GM19455 (cell line): ENCODE results near the gene ALDH6A1.

Experiments
- ATAC-seq: cut with Tn5 transposase; IDR thresholded peaks from one replicate; pipeline ENCODE4 v1.9.1; 2021; ENCODE audit not compliant: unreplicated experiment

ALDH6A1 gene

GRCh38 chr14:74049876-74050495, 34.3 kb downstream of the ALDH6A1 start:
- ATAC-seq: no peak

GRCh38 chr14:74048281-74048680, 36.0 kb downstream of the ALDH6A1 start:
- no peak for ATAC-seq

DNA sequence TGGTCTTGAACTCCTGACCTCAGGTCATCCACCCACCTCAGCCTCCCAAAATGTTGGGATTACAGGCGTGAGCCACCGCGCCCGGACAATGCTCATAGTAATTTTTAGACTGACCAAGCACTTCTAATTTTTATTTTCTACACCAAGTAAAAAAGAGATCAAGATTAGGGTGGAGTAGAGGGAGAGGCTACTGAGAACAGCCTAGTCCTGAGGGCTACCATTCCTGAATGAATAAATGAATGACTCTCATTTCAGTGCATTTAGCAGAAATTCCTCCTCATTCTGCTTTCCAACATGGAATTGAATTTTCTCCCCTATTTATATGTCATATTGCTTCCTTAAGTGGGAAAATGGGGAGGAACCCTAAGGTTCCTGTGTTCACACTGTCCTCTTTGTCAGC, 38.7 kb downstream of the ALDH6A1 start:
- no peak for ATAC-seq

GRCh38 chr14:74042296-74042695, 42.0 kb downstream of the ALDH6A1 start:
- ATAC-seq: no peak

DNA sequence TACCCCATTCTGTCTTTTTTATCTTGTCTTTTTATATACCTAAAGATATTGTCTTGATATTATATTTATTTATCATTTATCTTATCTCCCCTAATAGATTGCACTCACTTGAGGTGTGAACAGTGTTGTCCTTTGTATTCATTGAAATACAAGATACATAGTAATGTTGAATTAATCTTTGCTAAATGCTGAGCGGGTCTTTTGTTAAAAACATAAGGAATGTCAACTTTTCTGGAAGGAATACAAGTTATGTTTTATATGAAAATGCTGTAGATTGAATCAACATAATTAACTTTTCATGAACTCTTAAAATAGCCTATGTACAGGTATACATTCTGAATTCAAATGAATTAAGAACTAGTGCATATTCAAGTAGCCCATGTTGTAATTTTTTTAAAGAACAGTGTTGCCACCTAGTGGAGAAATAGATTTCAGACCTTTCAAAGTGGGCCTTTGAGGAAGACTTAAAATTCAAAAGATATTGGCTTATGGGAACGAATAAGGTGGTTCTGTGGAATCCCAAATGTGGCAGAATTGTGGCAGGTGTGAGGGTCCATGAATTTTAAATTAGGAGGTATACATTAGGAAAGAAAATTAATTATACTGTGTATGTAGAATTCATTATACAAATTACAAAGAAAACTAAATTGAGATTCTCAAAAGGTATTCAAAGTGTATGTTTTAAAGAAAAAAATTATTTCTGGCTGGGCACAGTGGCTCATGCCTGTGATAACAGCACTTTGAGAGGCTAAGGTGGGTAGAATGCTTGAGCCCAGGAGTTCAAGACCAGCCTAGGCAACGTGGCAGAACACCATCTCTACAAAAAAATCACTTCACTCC, 46.0 kb downstream of the ALDH6A1 start:
- ATAC-seq: no peak

DNA sequence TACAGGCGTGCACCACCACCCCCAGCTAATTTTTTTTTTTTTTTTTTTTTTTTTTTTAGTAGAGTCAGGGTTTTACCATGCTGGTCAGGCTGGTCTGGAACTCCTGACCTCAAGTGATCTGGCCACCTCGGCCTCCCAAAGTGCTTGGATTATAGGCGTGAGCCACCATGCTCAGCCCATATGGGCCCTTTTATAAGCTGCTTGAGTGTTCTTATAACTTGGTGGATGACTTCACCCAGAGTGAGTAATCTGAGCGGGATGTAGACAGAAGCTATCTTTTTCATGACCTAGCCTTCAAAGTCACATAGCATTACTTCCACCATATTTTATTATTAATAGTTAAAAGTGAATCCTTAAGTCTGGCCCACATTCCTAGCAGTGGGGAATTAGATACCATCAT, 48.7 kb downstream of the ALDH6A1 start:
- ATAC-seq: no peak

GRCh38 chr14:74034572-74034971, 49.7 kb downstream of the ALDH6A1 start:
- ATAC-seq: no peak

- ATAC-seq: no peak
These were observed 55.1 kb downstream of the ALDH6A1 start for GRCh38 chr14:74029136-74029535.

GRCh38 chr14:74022346-74022745, 61.9 kb downstream of the ALDH6A1 start:
- no peak for ATAC-seq

DNA sequence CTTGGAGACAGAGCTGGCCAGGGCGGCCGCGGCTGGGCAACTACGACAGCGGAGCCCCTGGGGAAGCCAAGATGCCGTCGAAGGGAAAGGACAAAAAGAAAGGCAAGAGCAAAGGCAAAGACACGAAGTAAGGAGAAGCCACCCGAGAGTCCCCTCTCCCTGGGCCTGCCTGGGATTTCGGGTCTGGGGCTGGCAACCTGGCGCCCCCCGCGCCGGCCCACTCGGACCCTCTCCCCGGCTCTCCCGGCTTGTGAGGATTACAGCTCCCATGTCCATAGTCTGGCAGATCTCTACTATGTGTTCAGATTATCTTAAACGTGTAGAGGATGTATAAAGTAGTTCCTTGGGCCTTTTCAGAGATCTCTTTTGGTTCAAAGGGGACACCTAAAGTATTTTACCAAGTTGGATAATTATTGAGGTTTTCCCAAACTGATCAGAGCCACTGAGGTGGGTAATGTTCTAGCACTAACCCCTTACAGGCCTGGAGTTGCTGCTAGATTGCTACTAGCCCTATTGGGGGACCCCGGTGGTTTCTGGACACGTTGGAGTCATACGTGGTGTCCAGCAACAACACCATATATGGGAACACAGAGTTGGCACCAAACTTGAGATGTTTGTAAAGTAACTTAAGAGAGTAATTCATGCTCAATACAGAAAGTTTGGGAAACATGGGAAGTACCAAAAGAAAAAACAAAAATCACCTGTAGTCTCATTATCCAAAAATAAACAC, 64.7 kb downstream of the ALDH6A1 start:
- ATAC-seq: no peak

- ATAC-seq: peak; percentile 82
These were observed 65.5 kb downstream of the ALDH6A1 start, which contains the start of the genes BBOF1 and ENTPD5 for GRCh38 chr14:74018586-74019407. TSS of gene BBOF1 (plus strand) at chr14:74019349. CDS start at chr14:74019479, 130 bp downstream. TSS of gene ENTPD5 (minus strand) at chr14:74019288. CDS start at chr14:73988102, 31,186 bp downstream.

GRCh38 chr14:74018174-74018585, 66.1 kb downstream of the ALDH6A1 start:
- no peak for ATAC-seq

DNA sequence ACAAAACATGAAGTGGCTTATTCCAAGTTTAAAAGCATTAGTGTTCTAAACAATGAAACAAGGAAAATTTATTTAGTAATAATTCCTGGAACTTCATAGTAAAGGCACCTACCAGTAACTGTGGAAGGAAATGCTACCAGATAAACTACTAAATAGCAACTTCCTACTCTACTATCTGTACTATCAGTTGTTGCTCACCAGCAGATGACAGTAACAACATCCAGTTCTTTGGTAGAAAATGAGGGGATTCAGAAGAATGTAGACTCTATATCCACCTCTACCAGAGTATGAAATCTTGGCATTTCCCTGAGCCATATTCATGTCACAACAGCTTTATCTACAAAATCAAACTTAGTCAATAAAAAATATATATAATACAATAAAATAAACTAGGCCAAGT, 68.3 kb downstream of the ALDH6A1 start:
- ATAC-seq: no peak

DNA sequence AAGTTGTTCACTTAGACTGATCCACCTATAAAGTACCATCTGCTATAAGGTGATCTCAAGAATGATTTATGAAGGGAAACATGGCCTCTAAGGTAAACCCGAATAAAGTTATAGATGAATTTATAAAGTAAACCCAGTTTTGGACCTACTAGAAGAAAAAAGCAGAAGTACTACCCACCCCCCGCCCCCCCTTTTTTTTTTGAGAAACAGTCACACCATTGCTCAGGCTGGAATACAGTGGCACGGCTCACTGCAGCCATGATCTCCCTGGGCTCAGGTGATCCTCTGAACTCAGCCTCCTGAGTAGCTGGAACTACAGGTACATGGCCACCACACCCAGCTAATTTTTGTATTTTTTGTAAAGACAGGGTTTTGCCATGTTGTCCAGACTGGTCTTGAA, 69.1 kb downstream of the ALDH6A1 start:
- ATAC-seq: no peak

DNA sequence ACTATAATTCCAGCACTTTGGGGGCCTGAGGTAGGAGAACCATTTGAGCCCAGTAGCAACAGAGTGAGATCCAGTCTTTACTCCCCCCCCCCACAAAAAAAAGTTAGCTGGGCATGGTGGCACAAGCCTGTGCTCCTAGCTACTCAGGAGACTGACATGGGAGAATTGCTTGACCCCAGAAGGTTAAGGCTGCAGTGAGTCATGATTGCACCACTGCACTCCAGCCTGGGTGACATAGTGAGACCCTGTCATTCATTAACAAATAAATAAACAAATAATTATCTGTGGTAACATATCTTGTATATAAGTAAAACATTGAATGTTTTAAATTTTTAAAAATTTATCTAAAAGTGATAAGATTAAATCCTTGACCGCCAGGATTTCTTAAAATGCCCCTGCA, 70.0 kb downstream of the ALDH6A1 start:
- ATAC-seq: no peak

- ATAC-seq: no peak
These were observed 75.3 kb downstream of the ALDH6A1 start for GRCh38 chr14:74008843-74009499.
